WTC11 (cell line): Measurements from ENCODE around the gene MORN4. TPM values are rescaled to one million over a fixed set of nuclear protein-coding genes. Genes with fewer than 3 reads are reported as not detected.

ENCODE experiments used
- ATAC-seq: fragments of 200-7000 bp; cut with Tn5 transposase; 2 replicates; pipeline ENCODE4 v1.10.0; 2021; ENCODE audit warnings: mild to moderate bottlenecking, moderate library complexity
- Bru-seq: library from RNA; stranded (reverse); fragments of 400-500 nt; gene quantifications from one replicate; lab custom pipeline; 2021; lab: Mats Ljungman, UMichigan
- CTCF ChIA-PET: fragments of 300-600 bp; sonication (Branson Sonifier 250); formaldehyde crosslinking; loops from one replicate; lab custom pipeline; 2021; ENCODE audit warnings: antibody characterized with exemption; lab: Charles Lee
- POLR2A ChIA-PET: fragments of 350-600 bp; sonication (Branson Sonifier 250); formaldehyde crosslinking; loops from one replicate; lab custom pipeline; 2021; ENCODE audit warnings: antibody characterized with exemption; lab: Charles Lee
- DNase-seq: peaks from one replicate; pipeline ENCODE4 v3.0.0; 2021; ENCODE audit warnings: low spot score
- H3K27ac Mint-ChIP-seq: 2 replicates; pipeline ENCODE4 v1.8.0; 2021; ENCODE audit warnings: mixed read lengths
- H3K27me3 Mint-ChIP-seq: 2 replicates; pipeline ENCODE4 v1.8.0; 2021; ENCODE audit warnings: low read depth, mild to moderate bottlenecking, moderate library complexity, mixed read lengths
- H3K36me3 Mint-ChIP-seq: 2 replicates; pipeline ENCODE4 v1.8.0; 2021; ENCODE audit warnings: mixed read lengths
- H3K4me1 Mint-ChIP-seq: 2 replicates; pipeline ENCODE4 v1.8.0; 2022; ENCODE audit warnings: mixed read lengths
- H3K4me3 Mint-ChIP-seq: 2 replicates; pipeline ENCODE4 v1.8.0; 2021; ENCODE audit warnings: mild to moderate bottlenecking, moderate library complexity, mixed read lengths
- H3K9me3 Mint-ChIP-seq: 2 replicates; pipeline ENCODE4 v1.8.0; 2021; ENCODE audit warnings: mixed read lengths
- E2F1 ChIP-seq: sonication (generic); formaldehyde crosslinking; IDR thresholded peaks from 2 replicates; pipeline ENCODE4 v1.8.0; 2022; ENCODE audit warnings: mild to moderate bottlenecking, missing genetic modification reagents
- E2F5 ChIP-seq: sonication (generic); formaldehyde crosslinking; IDR thresholded peaks from 2 replicates; pipeline ENCODE4 v1.8.1; 2022; ENCODE audit warnings: mild to moderate bottlenecking, moderate library complexity, missing genetic modification reagents
- FOXJ3 ChIP-seq: sonication (generic); formaldehyde crosslinking; IDR thresholded peaks from 2 replicates; pipeline ENCODE4 v1.9.0; 2021; ENCODE audit warnings: missing genetic modification reagents, mild to moderate bottlenecking, borderline replicate concordance
- FOXK1 ChIP-seq: sonication (generic); formaldehyde crosslinking; IDR thresholded peaks from 2 replicates; pipeline ENCODE4 v1.8.0; 2022; ENCODE audit warnings: mild to moderate bottlenecking, moderate library complexity, missing genetic modification reagents
- FOXP4 ChIP-seq: sonication (generic); formaldehyde crosslinking; IDR thresholded peaks from 2 replicates; pipeline ENCODE4 v1.8.0; 2022; ENCODE audit warnings: mild to moderate bottlenecking, missing genetic modification reagents
- GABPB1 ChIP-seq: sonication (generic); formaldehyde crosslinking; IDR thresholded peaks from 2 replicates; pipeline ENCODE4 v1.8.1; 2023; ENCODE audit warnings: mild to moderate bottlenecking, missing genetic modification reagents
- HMGXB4 ChIP-seq: sonication (generic); formaldehyde crosslinking; IDR thresholded peaks from 2 replicates; pipeline ENCODE4 v1.8.1; 2023; ENCODE audit warnings: mild to moderate bottlenecking, moderate library complexity, missing genetic modification reagents
- KAT7 ChIP-seq: sonication (generic); formaldehyde crosslinking; IDR thresholded peaks from 2 replicates; pipeline ENCODE4 v1.8.1; 2023; ENCODE audit warnings: missing genetic modification reagents, mild to moderate bottlenecking, borderline replicate concordance
- MAX ChIP-seq: sonication (generic); formaldehyde crosslinking; IDR thresholded peaks from 2 replicates; pipeline ENCODE4 v1.8.0; 2022; ENCODE audit warnings: mild to moderate bottlenecking, missing genetic modification reagents
- NFYB ChIP-seq: sonication (generic); formaldehyde crosslinking; conservative IDR thresholded peaks from 2 replicates; pipeline ENCODE4 v1.8.0; 2022; ENCODE audit warnings: low read depth, missing genetic modification reagents
- NR1H2 ChIP-seq: sonication (generic); formaldehyde crosslinking; IDR thresholded peaks from 2 replicates; pipeline ENCODE4 v1.9.0; 2021; ENCODE audit warnings: mild to moderate bottlenecking, moderate library complexity, missing genetic modification reagents
- TCF7 ChIP-seq: sonication (generic); formaldehyde crosslinking; IDR thresholded peaks from 2 replicates; pipeline ENCODE4 v1.8.0; 2022; ENCODE audit warnings: mild to moderate bottlenecking, low read depth, missing genetic modification reagents, moderate library complexity
- USF1 ChIP-seq: sonication (generic); formaldehyde crosslinking; IDR thresholded peaks from 2 replicates; pipeline ENCODE4 v1.8.0; 2022; ENCODE audit warnings: mild to moderate bottlenecking, missing genetic modification reagents
- USF2 ChIP-seq: sonication (generic); formaldehyde crosslinking; IDR thresholded peaks from 2 replicates; pipeline ENCODE4 v1.8.1; 2023; ENCODE audit warnings: mild to moderate bottlenecking, missing genetic modification reagents, moderate library complexity
- ZBTB21 ChIP-seq: sonication (generic); formaldehyde crosslinking; IDR thresholded peaks from 2 replicates; pipeline ENCODE4 v1.8.1; 2023; ENCODE audit warnings: mild to moderate bottlenecking, missing genetic modification reagents, borderline replicate concordance
- ZNF232 ChIP-seq: sonication (generic); formaldehyde crosslinking; IDR thresholded peaks from 2 replicates; pipeline ENCODE4 v1.8.0; 2022; ENCODE audit warnings: mild to moderate bottlenecking, missing genetic modification reagents
- ZNF396 ChIP-seq: fragments of 250-450 bp; sonication (Bioruptor Pico); IDR thresholded peaks from 2 replicates; pipeline ENCODE4 v1.8.0; 2021; ENCODE audit warnings: mild to moderate bottlenecking, moderate library complexity, borderline replicate concordance
- ZNF416 ChIP-seq: fragments of 250-450 bp; sonication (Bioruptor Pico); IDR thresholded peaks from 2 replicates; pipeline ENCODE4 v1.9.0; 2021; ENCODE audit warnings: mild to moderate bottlenecking, inconsistent platforms
- ZNF532 ChIP-seq: fragments of 250-450 bp; sonication (Bioruptor Pico); IDR thresholded peaks from 2 replicates; pipeline ENCODE4 v1.9.0; 2021; ENCODE audit warnings: mild to moderate bottlenecking, borderline replicate concordance
- long read RNA-seq, 3 experiments: library from RNA in 1 of 3; library from capped mRNA in 1 of 3; library from polyadenylated mRNA in 1 of 3; unstranded in 2 of 3; stranded (forward) in 1 of 3; transcript quantifications; one replicate each; pipeline ENCODE4 v2.0.0, GENCODE V29; 2021
- total RNA-seq: library from RNA; stranded (reverse); gene quantifications from 3 replicates; pipeline ENCODE4 v1.2.3, GENCODE V29; 2021

MORN4 gene
- total RNA-seq, result 21.8 to 27.1 TPM (median 24.0 TPM) in 3 replicates
- percentile 62 among the genes with signal in this experiment for Bru-seq, nascent RNA
- long read RNA-seq, experiment 1, transcript MORN4-202 (2 exons, 419 nt), result minor isoform, 15 of 93 reads
- long read RNA-seq, experiment 1, transcript MORN4-201 (5 exons, 2,315 nt), result major isoform, 60 of 93 reads
- long read RNA-seq, experiment 1, partial matches to known transcripts, result 8 of 93 reads
- long read RNA-seq, experiment 1, other reads (novel, unspliced or antisense), result 10 of 93 reads
- long read RNA-seq, experiment 2, transcript MORN4-202 (2 exons, 419 nt), result major isoform, 10 of 14 reads
- long read RNA-seq, experiment 2, partial matches to known transcripts, result 0 of 14 reads
- long read RNA-seq, experiment 2, other reads (novel, unspliced or antisense), result 2 of 14 reads
- long read RNA-seq, experiment 3, transcript MORN4-201 (5 exons, 2,315 nt), result major isoform, 7 of 12 reads
- long read RNA-seq, experiment 3, partial matches to known transcripts, result 0 of 12 reads
- long read RNA-seq, experiment 3, other reads (novel, unspliced or antisense), result 4 of 12 reads

GRCh38 chr10:97632949-97633884, at the start of gene MORN4:
Gene MORN4 (minus strand): TSS chr10:97633500. CDS start chr10:97619653, 13,847 bp downstream.
- no peaks in the 10 kb centered on the region for H3K36me3 Mint-ChIP-seq
- CTCF ChIA-PET, result interaction anchor here (1.0 to 1.3 kb wide), 2 partner anchors 49 to 61 kb away, joined by 3 to 4 read pairs; partner anchors contain the start of genes ANKRD2 and HOGA1
- H3K4me1 Mint-ChIP-seq, result peaks cover 11% of the 10 kb centered on the region; the same call in 1 of the 2 replicates
- TF ChIP-seq FOXP4 (CRISPR knock-in tag), result 0 out of 2 replicates have a peak, but pooled peaks have one; percentile 41
- no peak for TF ChIP-seq TCF7 (CRISPR knock-in tag)
- TF ChIP-seq ZNF396, result no peak
- peak; percentile 37; the same call in 1 of the 2 replicates for TF ChIP-seq HMGXB4 (CRISPR knock-in tag)
- peak; percentile 65 for TF ChIP-seq GABPB1
- TF ChIP-seq USF2 (CRISPR knock-in tag), result peak; percentile 45
- no peak for TF ChIP-seq ZNF532 (CRISPR knock-in tag)
- peak; percentile 41; the same call in 1 of the 2 replicates for TF ChIP-seq USF1 (CRISPR knock-in tag)
- 0 out of 2 replicates have a peak, but pooled peaks have one; percentile 71 for TF ChIP-seq KAT7 (CRISPR knock-in tag)
- TF ChIP-seq E2F5 (CRISPR knock-in tag), result peak; percentile 58; the same call in 1 of the 2 replicates
- peak; percentile 68; the same call in 1 of the 2 replicates for TF ChIP-seq FOXK1 (CRISPR knock-in tag)
- TF ChIP-seq NR1H2 (CRISPR knock-in tag), result no peak
- no peak for TF ChIP-seq FOXJ3 (CRISPR knock-in tag)
- TF ChIP-seq ZBTB21 (CRISPR knock-in tag), result 0 out of 2 replicates have a peak, but pooled peaks have one; percentile 44
- no peak for TF ChIP-seq E2F1 (CRISPR knock-in tag)
- TF ChIP-seq ZNF416 (CRISPR knock-in tag), result no peak
- peak; percentile 96 for TF ChIP-seq NFYB (CRISPR knock-in tag)
- no peak for TF ChIP-seq ZNF232
- peak; percentile 68; the same call in 1 of the 2 replicates for TF ChIP-seq MAX (CRISPR knock-in tag)

More at GRCh38 chr10:97632949-97633884, at the start of gene MORN4:
- POLR2A ChIA-PET, result no interaction called here
- ATAC-seq (peak; percentile 96), DNase-seq (peak; percentile 95)
- Mint-ChIP-seq H3K27me3 (no peaks in the 10 kb centered on the region), H3K27ac (peak within 1 kb of the TSS; percentile 97), H3K4me3 (peak within 1 kb of the TSS; percentile 98), H3K9me3 (no peaks in the 10 kb centered on the region)
